ENCODE results near the gene LIN7B.
"Not testable (repeated sequence)": the region's sequence is repeated elsewhere in the genome, so short reads cannot be mapped to it uniquely, and the experiment has no call there.

Gene LIN7B

GRCh38 chr19:49118565-49119410 is 4.6 kb downstream of the LIN7B start, which contains the start of gene C19orf73:
C19orf73 (minus strand) TSS chr19:49119143; CDS start chr19:49119022, 121 bp downstream.
- DNase-seq (ENCODE audit: low read depth, low spot score) = peak; percentile 73

- no peak for DNase-seq (ENCODE audit: low read depth, low spot score)
Measured at GRCh38 chr19:49119411-49120324, 5.5 kb downstream of the LIN7B start, which contains the start of gene PPFIA3. PPFIA3 (plus strand) TSS chr19:49119544; CDS start chr19:49127874, 8,330 bp downstream.

GRCh38 chr19:49120325-49120683 is 6.1 kb downstream of the LIN7B start:
- no peak for DNase-seq (ENCODE audit: low read depth, low spot score)

- DNase-seq (ENCODE audit: low read depth, low spot score) = no peak
Measured at GRCh38 chr19:49120868-49121267, 6.7 kb downstream of the LIN7B start.

- not testable (repeated sequence) for DNase-seq (ENCODE audit: low read depth, low spot score)
Measured at GRCh38 chr19:49121841-49122240, 7.7 kb downstream of the LIN7B start.

DNA sequence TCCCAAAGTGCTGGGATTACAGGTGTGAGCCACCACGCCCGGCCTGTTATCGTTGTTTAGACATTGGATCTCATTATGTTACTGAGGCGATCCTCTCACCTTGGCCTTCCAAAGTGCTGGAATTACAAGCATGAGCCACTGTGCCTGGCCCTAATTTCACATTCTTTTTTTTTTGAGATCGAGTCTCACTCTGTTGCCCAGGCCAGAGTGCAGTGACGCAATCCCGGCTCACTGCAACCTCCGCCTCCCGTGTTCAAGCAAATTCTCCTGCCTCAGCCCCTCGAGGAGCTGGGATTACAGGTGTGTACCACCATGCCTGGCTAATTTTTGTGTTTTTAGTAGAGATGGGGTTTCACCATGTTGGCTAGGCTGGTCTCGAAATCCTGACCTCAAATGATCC is 9.1 kb downstream of the LIN7B start:
- not testable (repeated sequence) for DNase-seq (ENCODE audit: low read depth, low spot score)

DNA sequence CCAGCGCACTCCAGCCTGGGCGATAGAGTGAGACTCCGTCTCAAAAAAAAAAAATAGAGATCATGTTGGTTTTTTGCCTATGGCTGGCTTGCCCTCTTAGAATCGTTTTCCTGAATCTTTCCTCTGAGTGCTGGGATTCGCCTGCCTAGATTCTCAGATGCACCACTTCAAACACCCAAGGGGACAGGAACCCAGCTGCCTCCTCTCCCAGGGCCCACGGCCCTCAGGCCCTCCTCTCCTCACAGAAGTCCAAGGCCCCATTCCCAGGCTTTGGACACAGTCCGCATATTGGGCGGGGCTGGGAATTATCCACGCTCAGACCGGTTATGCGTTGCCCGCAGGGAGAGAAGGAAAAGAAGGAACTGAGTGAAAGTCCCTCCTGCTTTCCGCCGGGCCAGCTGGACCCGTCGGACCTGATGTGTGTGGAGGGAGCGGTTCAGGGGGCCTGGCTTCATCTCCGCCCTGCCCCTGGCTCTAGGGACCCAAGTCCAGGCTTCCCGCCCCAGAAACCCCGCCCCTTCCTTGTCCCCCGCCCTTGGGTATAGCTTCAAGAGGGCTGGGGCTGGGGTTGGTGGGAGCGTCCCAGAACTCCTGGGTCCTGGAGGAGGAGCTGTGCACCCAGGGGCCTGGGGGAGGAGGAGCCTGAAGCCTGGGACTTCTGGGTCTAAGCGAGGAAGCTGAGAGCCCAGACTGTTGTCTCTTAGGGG is 11.0 kb downstream of the LIN7B start:
- no peak for DNase-seq (ENCODE audit: low read depth, low spot score)

GRCh38 chr19:49126575-49126974 is 12.4 kb downstream of the LIN7B start:
- no peak for DNase-seq (ENCODE audit: low read depth, low spot score)

GRCh38 chr19:49127225-49127624 is 13.1 kb downstream of the LIN7B start:
- DNase-seq (ENCODE audit: low read depth, low spot score) = not testable (repeated sequence)

DNA sequence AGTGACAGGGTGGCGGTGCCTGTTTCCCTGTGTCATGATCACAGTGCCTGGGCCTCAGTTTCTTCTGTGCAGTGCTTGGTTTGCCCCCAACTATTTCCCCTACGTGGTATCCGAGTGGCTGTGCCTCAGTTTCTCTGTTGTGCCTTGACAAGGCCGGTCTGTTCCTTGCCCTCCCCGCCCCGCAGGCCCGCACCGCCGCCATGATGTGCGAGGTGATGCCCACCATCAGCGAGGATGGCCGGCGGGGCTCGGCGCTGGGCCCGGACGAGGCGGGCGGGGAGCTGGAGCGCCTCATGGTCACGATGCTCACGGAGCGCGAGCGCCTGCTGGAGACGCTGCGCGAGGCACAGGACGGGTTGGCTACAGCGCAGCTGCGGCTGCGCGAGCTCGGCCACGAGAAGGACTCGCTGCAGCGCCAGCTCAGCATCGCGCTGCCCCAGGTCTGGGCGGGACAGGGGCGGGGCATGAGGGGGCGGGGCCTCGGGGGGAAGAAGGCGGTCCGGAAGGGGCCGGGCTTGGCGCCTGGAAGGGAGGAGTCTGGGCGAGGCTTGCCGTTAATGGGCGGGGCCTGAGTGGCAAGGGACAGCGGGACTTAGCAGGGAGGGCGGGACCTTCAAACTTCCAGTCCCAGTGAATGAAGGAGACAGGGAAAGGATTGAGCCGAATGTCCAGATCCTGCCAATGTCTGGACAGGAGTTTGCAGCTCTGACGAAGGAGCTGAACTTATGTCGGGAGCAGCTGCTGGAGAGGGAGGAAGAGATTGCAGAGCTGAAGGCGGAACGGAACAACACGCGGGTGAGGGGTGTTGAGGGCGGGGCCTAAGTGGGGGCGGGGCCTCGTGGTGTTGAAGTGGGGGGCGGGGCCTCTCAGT is 13.7 kb downstream of the LIN7B start:
- peak; percentile 94 for DNase-seq (ENCODE audit: low read depth, low spot score)

DNA sequence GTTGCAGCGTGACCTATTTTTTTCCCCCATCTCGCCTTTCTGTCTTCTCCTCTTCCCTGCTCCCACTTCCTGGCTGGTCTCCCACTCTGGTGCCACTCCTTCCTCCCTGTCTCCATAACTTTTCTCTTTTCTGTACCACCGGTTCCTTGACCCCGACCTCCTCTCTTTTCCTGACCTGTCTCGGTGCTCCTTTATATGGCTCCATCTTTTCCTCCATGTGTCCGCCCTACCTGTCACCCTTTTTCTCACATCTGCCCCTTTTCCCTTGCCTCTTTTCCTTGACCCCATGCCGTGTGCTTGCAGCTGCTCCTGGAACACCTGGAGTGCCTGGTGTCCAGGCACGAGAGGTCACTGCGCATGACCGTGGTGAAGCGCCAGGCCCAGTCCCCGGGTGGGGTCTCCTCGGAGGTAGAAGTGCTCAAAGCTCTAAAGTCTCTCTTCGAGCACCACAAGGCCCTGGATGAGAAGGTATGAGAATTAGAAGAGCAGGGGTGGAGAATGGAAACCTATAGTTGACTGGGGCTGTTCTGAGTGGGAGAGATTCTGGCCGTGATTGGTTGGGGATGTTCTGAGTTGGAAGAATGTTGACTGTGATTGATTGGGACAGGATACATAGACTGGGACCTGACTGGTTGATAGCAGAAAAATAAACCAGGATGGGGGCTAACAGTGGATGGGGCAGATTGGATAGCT is 14.5 kb downstream of the LIN7B start:
- DNase-seq (ENCODE audit: low read depth, low spot score) = no peak

GRCh38 chr19:49129238-49129583 is 15.0 kb downstream of the LIN7B start:
- no peak for DNase-seq (ENCODE audit: low read depth, low spot score)

GRCh38 chr19:49130325-49130724 is 16.2 kb downstream of the LIN7B start:
- DNase-seq (ENCODE audit: low read depth, low spot score) = no peak

DNA sequence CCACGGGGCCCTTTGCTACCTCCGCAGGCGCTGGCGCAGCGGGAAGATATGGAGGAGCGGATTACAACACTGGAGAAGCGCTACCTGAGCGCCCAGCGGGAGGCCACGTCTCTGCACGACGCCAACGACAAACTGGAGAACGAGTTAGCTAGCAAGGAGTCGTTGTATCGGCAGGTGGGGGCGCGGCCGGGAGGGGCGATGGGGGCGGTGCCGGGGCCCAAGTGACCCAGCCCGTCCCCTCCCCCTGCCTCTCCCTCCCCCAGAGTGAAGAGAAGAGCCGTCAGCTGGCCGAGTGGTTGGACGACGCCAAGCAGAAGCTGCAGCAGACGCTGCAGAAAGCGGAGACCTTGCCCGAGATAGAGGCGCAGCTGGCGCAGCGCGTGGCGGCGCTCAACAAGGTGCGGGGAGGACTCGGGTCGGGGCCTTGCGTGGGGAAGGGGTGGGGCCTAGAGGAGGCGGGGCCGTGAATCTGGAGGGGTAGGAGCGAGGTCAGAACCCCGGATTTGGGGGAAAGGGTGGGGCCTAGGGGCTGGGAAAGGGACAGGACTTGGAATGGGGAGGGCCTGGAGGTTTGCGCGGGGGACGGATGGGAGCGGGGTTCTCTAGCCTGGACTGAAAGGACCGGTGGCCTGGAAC is 18.9 kb downstream of the LIN7B start:
- DNase-seq (ENCODE audit: low read depth, low spot score) = no peak

DNA sequence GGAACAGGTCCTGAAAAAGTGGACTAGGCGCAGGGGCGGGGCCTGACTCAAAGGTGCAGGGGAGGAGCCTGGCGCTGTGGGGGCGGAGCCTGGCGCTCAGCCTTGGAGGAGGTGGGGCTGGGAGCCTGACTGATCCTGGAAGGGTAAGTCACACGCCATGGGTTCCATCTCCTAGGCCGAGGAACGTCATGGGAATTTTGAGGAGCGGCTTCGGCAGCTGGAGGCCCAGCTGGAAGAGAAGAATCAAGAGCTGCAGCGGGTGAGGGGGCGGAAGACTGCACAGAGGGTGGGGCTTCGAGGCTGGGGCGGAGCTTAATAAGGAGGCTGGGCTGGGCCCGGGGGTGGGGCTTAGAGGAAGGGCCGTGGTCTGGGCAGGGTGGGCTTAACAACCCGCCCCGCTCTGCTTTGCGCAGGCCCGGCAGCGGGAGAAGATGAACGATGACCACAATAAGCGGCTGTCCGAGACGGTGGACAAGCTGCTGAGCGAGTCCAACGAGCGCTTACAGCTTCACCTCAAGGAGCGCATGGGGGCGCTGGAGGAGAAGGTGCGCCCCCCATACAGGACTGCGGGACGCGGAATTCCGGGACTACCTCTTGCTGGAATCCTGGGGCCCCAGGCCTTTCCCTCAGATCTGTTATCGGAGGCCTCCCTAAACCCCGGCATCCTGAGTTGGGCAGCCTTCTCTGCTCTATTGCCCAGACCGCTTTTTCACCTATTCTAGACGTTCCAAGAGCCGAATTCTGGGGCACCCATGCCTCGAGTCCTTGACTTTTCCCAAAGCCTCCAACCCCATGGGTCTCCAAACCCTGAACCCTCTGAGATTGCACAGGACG is 19.7 kb downstream of the LIN7B start:
- DNase-seq (ENCODE audit: low read depth, low spot score) = no peak

DNA sequence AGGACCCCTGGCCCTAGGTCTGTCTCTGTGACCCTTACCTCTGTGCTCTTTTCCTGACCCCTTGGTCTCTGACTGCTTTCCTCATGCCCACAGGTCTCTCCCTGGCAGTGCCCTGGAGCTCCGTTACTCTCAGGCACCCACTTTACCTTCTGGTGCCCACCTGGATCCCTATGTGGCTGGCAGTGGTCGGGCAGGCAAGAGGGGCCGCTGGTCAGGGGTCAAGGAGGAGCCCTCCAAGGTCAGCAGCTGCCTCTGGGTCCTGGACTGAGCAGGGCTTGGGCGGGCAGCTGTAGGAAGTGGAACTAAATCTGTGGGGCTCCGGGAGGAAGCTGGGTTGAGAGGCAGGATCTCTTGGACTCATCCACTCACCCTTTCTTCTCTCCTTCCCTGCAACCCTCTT is 21.5 kb downstream of the LIN7B start:
- no peak for DNase-seq (ENCODE audit: low read depth, low spot score)

GRCh38 chr19:49136771-49137171 is 22.6 kb downstream of the LIN7B start:
- DNase-seq (ENCODE audit: low read depth, low spot score) = no peak

GRCh38 chr19:49140951-49141350 is 26.8 kb downstream of the LIN7B start:
- no peak for DNase-seq (ENCODE audit: low read depth, low spot score)

DNA sequence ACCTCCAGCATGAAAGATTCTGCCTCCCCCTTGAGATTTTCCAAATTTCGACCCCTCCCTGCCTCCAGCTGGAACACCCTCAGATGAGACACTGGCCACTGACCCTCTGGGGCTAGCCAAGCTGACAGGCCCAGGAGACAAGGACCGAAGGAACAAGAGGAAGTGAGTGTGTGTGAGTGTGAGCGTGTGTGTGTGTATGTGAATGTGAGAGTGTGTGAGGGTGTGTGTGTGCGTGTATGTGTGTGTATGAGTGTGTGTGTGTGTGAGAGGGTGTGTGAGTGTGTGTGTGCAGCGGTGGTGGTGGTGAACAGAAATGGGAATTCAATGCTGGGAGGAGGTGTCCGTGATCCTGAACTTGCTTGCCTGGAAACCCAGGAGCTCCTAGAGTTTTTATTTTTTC is 27.2 kb downstream of the LIN7B start:
- DNase-seq (ENCODE audit: low read depth, low spot score) = no peak

Data from smooth muscle cell of the brain vasculature (primary cell).